IPS DF 6.9 (cell line): Measurements from ENCODE around the gene COL19A1.

Experiments
- DNase-seq: peaks from one replicate; pipeline ENCODE4 v3.0.0-alpha.2; 2013; ENCODE audit warnings: low read depth, low spot score
- H3K27ac ChIP-seq: one replicate; pipeline ENCODE4 v1.5.1; 2013; ENCODE audit warnings: low read length, control low read depth
- H3K27me3 ChIP-seq: 2 replicates; pipeline ENCODE4 v1.6.1; 2013; ENCODE audit warnings: mild to moderate bottlenecking, low read length; ENCODE audit not compliant: control insufficient read depth, insufficient read depth
- H3K36me3 ChIP-seq: 2 replicates; pipeline ENCODE4 v1.6.1; 2013; ENCODE audit warnings: low read length; ENCODE audit not compliant: control insufficient read depth, insufficient read depth
- H3K4me1 ChIP-seq: 2 replicates; pipeline ENCODE4 v1.6.1; 2013; ENCODE audit warnings: low read length; ENCODE audit not compliant: control insufficient read depth, insufficient read depth
- H3K4me3 ChIP-seq: 2 replicates; pipeline ENCODE4 v1.5.1; 2013; ENCODE audit warnings: mild to moderate bottlenecking, low read length
- H3K9me3 ChIP-seq: 2 replicates; pipeline ENCODE4 v1.6.1; 2013; ENCODE audit warnings: low read length, inconsistent platforms; ENCODE audit not compliant: control insufficient read depth, insufficient read depth
- WGBS: extraction: QIAGEN DNeasy Blood & Tissue Kit; methylation state at CpG from one replicate; pipeline ENCODE4 v1.1.7; 2013; ENCODE audit warnings: mixed read lengths, missing lambda C conversion rate; ENCODE audit not compliant: insufficient read length, insufficient coverage; 5-methylcytosine and 5-hydroxymethylcytosine counted together

The COL19A1 gene

GRCh38 chr6:70086806-70087205 is 220.4 kb downstream of the COL19A1 start:
- DNase-seq = no peak
- Histone ChIP-seq H3K36me3 (no peaks in the 10 kb centered on the region), H3K27ac (no peak overlapping the region), H3K9me3 (no peaks in the 10 kb centered on the region), H3K27me3 (no peaks in the 10 kb centered on the region), H3K4me1 (no peaks in the 10 kb centered on the region), H3K4me3 (no peak overlapping the region)
- WGBS = no CpG with 5 or more reads among the region's 1 CpG

DNA sequence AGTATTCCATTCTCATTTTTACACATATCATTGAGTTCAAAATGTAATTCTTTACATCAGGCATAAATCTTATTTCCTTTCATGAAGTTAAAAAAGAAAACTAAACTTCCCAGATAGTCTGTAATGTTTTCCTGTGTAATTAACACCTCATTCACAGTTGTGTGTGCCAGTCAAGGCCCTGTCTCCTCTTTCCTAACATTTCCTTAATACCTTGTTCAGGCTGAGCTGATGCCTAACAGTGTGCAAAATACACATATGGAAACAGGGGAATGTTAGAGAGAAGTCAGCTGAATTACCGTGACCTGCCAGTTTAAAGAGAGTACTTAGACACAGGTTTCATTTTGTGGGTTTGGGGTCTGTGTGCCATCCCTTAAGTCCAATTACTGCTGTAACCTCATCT is 227.8 kb downstream of the COL19A1 start:
- no CpG with 5 or more reads among the region's 1 CpG for WGBS
- H3K9me3 ChIP-seq = no peaks in the 10 kb centered on the region
- H3K27ac ChIP-seq = no peak overlapping the region
- no peak for DNase-seq
- no peak overlapping the region for H3K4me3 ChIP-seq
- no peaks in the 10 kb centered on the region for H3K27me3 ChIP-seq
- H3K36me3 ChIP-seq = no peaks in the 10 kb centered on the region
- H3K4me1 ChIP-seq = no peaks in the 10 kb centered on the region

- no peak overlapping the region for H3K27ac ChIP-seq
- no peak for DNase-seq
- no peaks in the 10 kb centered on the region for H3K9me3 ChIP-seq
- no peaks in the 10 kb centered on the region for H3K4me1 ChIP-seq
- no peaks in the 10 kb centered on the region for H3K36me3 ChIP-seq
- H3K27me3 ChIP-seq = no peaks in the 10 kb centered on the region
- no peak overlapping the region for H3K4me3 ChIP-seq
- WGBS = no CpG with 5 or more reads among the region's 3 CpGs
Measured at GRCh38 chr6:70099732-70100131, 233.4 kb downstream of the COL19A1 start.

- no peaks in the 10 kb centered on the region for H3K9me3 ChIP-seq
- no peak overlapping the region for H3K27ac ChIP-seq
- H3K27me3 ChIP-seq = no peaks in the 10 kb centered on the region
- WGBS = no CpG with 5 or more reads among the region's 1 CpG
- H3K4me1 ChIP-seq = no peaks in the 10 kb centered on the region
- no peak overlapping the region for H3K4me3 ChIP-seq
- no peaks in the 10 kb centered on the region for H3K36me3 ChIP-seq
- no peak for DNase-seq
Measured at GRCh38 chr6:70103798-70104197, 237.4 kb downstream of the COL19A1 start.

DNA sequence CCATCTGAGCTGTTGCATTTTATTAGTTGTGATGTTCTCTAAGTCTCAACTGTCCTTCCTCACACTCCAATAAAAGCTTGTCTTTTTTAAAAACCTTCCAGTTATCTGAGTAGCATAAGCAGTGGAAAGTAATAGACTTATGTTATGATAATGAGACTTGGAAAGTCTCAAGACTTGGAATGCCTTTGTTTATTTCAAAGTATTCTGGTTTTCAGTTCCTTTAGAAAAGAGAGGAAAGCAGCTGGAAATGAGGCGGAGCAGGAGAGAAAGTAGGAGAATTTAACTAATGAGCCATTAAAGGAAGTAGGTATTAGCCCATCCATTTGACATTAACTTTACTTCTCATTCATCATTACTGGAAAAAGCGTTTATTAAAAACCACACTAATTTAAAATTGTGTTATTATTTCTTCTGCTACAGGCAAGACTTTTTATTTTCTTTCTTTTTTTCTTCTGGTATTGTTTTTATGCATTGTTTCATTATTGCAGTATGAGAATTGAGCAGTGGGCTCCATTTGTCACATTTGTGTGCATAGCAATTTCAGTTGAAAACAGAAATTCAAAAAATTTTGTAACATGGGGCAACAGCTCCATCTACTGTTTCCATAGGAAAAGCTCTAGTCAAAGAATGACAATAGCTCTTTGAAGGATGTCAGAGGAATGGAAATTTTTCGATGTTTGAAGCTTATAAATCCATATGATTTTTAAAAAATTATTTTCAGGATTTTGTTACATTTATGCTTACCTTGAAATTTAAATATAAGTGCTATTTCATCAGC is 241.7 kb downstream of the COL19A1 start:
- no peak overlapping the region for H3K4me3 ChIP-seq
- no peaks in the 10 kb centered on the region for H3K36me3 ChIP-seq
- no peaks in the 10 kb centered on the region for H3K4me1 ChIP-seq
- no peaks in the 10 kb centered on the region for H3K9me3 ChIP-seq
- peak; percentile 18 for DNase-seq
- H3K27me3 ChIP-seq = no peaks in the 10 kb centered on the region
- no CpG with 5 or more reads among the region's 3 CpGs for WGBS
- H3K27ac ChIP-seq = no peak overlapping the region

GRCh38 chr6:70110126-70111022 is 244.0 kb downstream of the COL19A1 start:
- H3K4me3 ChIP-seq = no peak overlapping the region
- no peak overlapping the region for H3K27ac ChIP-seq
- H3K9me3 ChIP-seq = no peaks in the 10 kb centered on the region
- H3K36me3 ChIP-seq = no peaks in the 10 kb centered on the region
- H3K27me3 ChIP-seq = no peaks in the 10 kb centered on the region
- no peaks in the 10 kb centered on the region for H3K4me1 ChIP-seq
- DNase-seq = no peak
- WGBS = no CpG with 5 or more reads among the region's 2 CpGs

GRCh38 chr6:70111737-70112136 is 245.4 kb downstream of the COL19A1 start:
- Histone ChIP-seq H3K27ac (no peak overlapping the region), H3K9me3 (no peaks in the 10 kb centered on the region), H3K4me1 (no peaks in the 10 kb centered on the region), H3K36me3 (no peaks in the 10 kb centered on the region), H3K27me3 (no peaks in the 10 kb centered on the region), H3K4me3 (no peak overlapping the region)
- DNase-seq = no peak

- H3K27me3 ChIP-seq = no peaks in the 10 kb centered on the region
- no peaks in the 10 kb centered on the region for H3K4me1 ChIP-seq
- H3K36me3 ChIP-seq = no peaks in the 10 kb centered on the region
- DNase-seq = no peak
- no CpG with 5 or more reads among the region's 5 CpGs for WGBS
- H3K9me3 ChIP-seq = no peaks in the 10 kb centered on the region
- no peak overlapping the region for H3K4me3 ChIP-seq
- H3K27ac ChIP-seq = no peak overlapping the region
Measured at GRCh38 chr6:70112716-70113115, 246.4 kb downstream of the COL19A1 start.

- Histone ChIP-seq H3K4me1 (no peaks in the 10 kb centered on the region), H3K9me3 (no peaks in the 10 kb centered on the region), H3K27me3 (no peaks in the 10 kb centered on the region), H3K27ac (no peak overlapping the region), H3K36me3 (no peaks in the 10 kb centered on the region), H3K4me3 (no peak overlapping the region)
- no peak for DNase-seq
- no CpG with 5 or more reads among the region's 1 CpG for WGBS
Measured at GRCh38 chr6:70113171-70113570, 246.8 kb downstream of the COL19A1 start.

DNA sequence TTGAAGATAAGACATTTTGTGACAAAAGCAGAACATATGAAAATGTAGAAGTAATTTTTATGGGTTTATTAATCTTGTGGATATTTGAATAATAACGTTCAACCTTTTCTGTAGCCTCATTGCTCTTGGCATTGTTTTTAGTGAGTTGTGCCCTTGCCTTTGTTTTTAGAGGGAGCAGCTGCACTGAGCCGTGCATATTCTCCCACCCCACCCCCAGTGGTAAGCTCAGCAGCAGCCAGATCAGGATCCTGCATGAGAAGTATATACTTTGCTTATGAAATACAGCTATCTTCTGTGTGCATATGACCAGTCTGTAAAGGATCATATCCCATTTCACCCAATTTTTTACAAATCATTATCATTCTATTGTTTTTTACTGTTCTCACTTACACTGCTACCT is 252.3 kb downstream of the COL19A1 start:
- Histone ChIP-seq H3K36me3 (no peaks in the 10 kb centered on the region), H3K9me3 (no peaks in the 10 kb centered on the region), H3K4me1 (no peaks in the 10 kb centered on the region), H3K27me3 (no peaks in the 10 kb centered on the region), H3K4me3 (no peak overlapping the region), H3K27ac (no peak overlapping the region)
- DNase-seq = no peak
- WGBS = no CpG with 5 or more reads among the region's 2 CpGs
